ENCODE data around the gene SCPEP1.

Gene SCPEP1

GRCh38 chr17:57006040-57006439 lies 28.1 kb downstream of the SCPEP1 start:
- no peak for DNase-seq

- no peak for DNase-seq
These were observed 31.0 kb downstream of the SCPEP1 start for GRCh38 chr17:57008958-57009357.

GRCh38 chr17:57009737-57010445 lies 32.0 kb downstream of the SCPEP1 start:
- peak; percentile 41 for DNase-seq

GRCh38 chr17:57010487-57010886 lies 32.6 kb downstream of the SCPEP1 start:
- DNase-seq = no peak

- no peak for DNase-seq
These were observed 33.6 kb downstream of the SCPEP1 start for GRCh38 chr17:57011491-57012015.

- DNase-seq = no peak
These were observed 38.3 kb downstream of the SCPEP1 start for GRCh38 chr17:57016071-57016763.

GRCh38 chr17:57016764-57017116 lies 38.8 kb downstream of the SCPEP1 start:
- DNase-seq = no peak

GRCh38 chr17:57017625-57018024 lies 39.7 kb downstream of the SCPEP1 start:
- DNase-seq = no peak

- no peak for DNase-seq
These were observed 42.3 kb downstream of the SCPEP1 start for GRCh38 chr17:57020208-57020607.

- DNase-seq = no peak
These were observed 43.5 kb downstream of the SCPEP1 start for GRCh38 chr17:57021226-57021940.

- no peak for DNase-seq
These were observed 47.9 kb downstream of the SCPEP1 start for GRCh38 chr17:57025876-57026275.

- no peak for DNase-seq
These were observed 49.9 kb downstream of the SCPEP1 start for GRCh38 chr17:57027852-57028251.

- DNase-seq = no peak
These were observed 54.4 kb downstream of the SCPEP1 start for GRCh38 chr17:57032343-57032742.

- DNase-seq = no peak
These were observed 55.4 kb downstream of the SCPEP1 start for GRCh38 chr17:57033296-57033695.

GRCh38 chr17:57034807-57035754 lies 57.1 kb downstream of the SCPEP1 start:
- DNase-seq = no peak

GRCh38 chr17:57035971-57036481 lies 58.1 kb downstream of the SCPEP1 start:
- DNase-seq = no peak

GRCh38 chr17:57037411-57037810 lies 59.5 kb downstream of the SCPEP1 start:
- no peak for DNase-seq

- no peak for DNase-seq
These were observed 60.6 kb downstream of the SCPEP1 start for GRCh38 chr17:57038486-57038885.

- no peak for DNase-seq
These were observed 62.6 kb downstream of the SCPEP1 start for GRCh38 chr17:57040571-57040970.

GRCh38 chr17:57043276-57043675 lies 65.3 kb downstream of the SCPEP1 start:
- no peak for DNase-seq

- no peak for DNase-seq
These were observed 67.3 kb downstream of the SCPEP1 start for GRCh38 chr17:57044976-57045867.
